Activated naive CD4-positive, alpha-beta T cell treated with anti-CD3 and anti-CD28 coated beads, Interleukin-2, amount 10 ng/mL, durations not matched to agents 7 days and 5 days (primary cell): ENCODE data around the gene DIAPH1.
"Not testable (repeated sequence)": the region's sequence is repeated elsewhere in the genome, so short reads cannot be mapped to it uniquely, and the experiment has no call there.

Source experiments
- CTCF ChIA-PET: fragments of 350-600 bp; sonication (Branson Sonifier 250); formaldehyde crosslinking; loops from one replicate; lab custom pipeline; 2021; ENCODE audit warnings: antibody characterized with exemption; lab: Charles Lee
- DNase-seq: peaks from one replicate; pipeline ENCODE4 v3.0.0-alpha.2; 2020
- H3K27ac Mint-ChIP-seq: one replicate; pipeline ENCODE4 v1.8.0; 2021; ENCODE audit warnings: mild to moderate bottlenecking, moderate library complexity, mixed read lengths
- H3K27me3 Mint-ChIP-seq: one replicate; pipeline ENCODE4 v1.8.0; 2021; ENCODE audit warnings: mild to moderate bottlenecking, mixed read lengths
- H3K36me3 Mint-ChIP-seq: one replicate; pipeline ENCODE4 v1.8.0; 2021; ENCODE audit warnings: mixed read lengths
- H3K4me1 Mint-ChIP-seq: one replicate; pipeline ENCODE4 v1.8.0; 2021; ENCODE audit warnings: mixed read lengths
- H3K4me3 Mint-ChIP-seq: one replicate; pipeline ENCODE4 v1.8.0; 2021; ENCODE audit warnings: mild to moderate bottlenecking, moderate library complexity, mixed read lengths
- H3K9me3 Mint-ChIP-seq: one replicate; pipeline ENCODE4 v1.8.0; 2021; ENCODE audit warnings: mixed read lengths

Gene DIAPH1

GRCh38 chr5:141617128-141617527, 1.7 kb downstream of the DIAPH1 start:
- peak overlapping the region; percentile 96 for H3K27ac Mint-ChIP-seq

GRCh38 chr5:141615991-141616720, 2.6 kb downstream of the DIAPH1 start:
- H3K27me3 Mint-ChIP-seq: no peaks in the 10 kb centered on the region
- peaks cover 62% of the 10 kb centered on the region for H3K4me1 Mint-ChIP-seq
- H3K4me3 Mint-ChIP-seq: peak overlapping the region; percentile 99
- peaks cover 41% of the 10 kb centered on the region for H3K36me3 Mint-ChIP-seq
- DNase-seq: no peak
- peak overlapping the region; percentile 96 for H3K27ac Mint-ChIP-seq
- no peaks in the 10 kb centered on the region for H3K9me3 Mint-ChIP-seq
- CTCF ChIA-PET: interaction anchor here (0.7 to 5.1 kb wide), 8 partner anchors 9 to 345 kb away, joined by 3 to 236 read pairs (median 4); partner anchors contain the start of genes HDAC3 and RELL2

More at GRCh38 chr5:141617128-141617527, 1.7 kb downstream of the DIAPH1 start:
- Mint-ChIP-seq H3K36me3 (peaks cover 44% of the 10 kb centered on the region), H3K4me1 (peaks cover 60% of the 10 kb centered on the region), H3K27me3 (no peaks in the 10 kb centered on the region), H3K4me3 (peak overlapping the region; percentile 99), H3K9me3 (no peaks in the 10 kb centered on the region)
- no peak for DNase-seq
- CTCF ChIA-PET: interaction anchor here (0.7 to 5.1 kb wide), 9 partner anchors 10 to 344 kb away, joined by 3 to 236 read pairs (median 5); partner anchors contain the start of genes HDAC3 and RELL2

GRCh38 chr5:141613344-141613743, 5.5 kb downstream of the DIAPH1 start:
- Mint-ChIP-seq H3K36me3 (peaks cover 54% of the 10 kb centered on the region), H3K4me3 (no peak overlapping the region), H3K9me3 (no peaks in the 10 kb centered on the region), H3K27me3 (no peaks in the 10 kb centered on the region), H3K4me1 (peaks cover 77% of the 10 kb centered on the region), H3K27ac (no peak overlapping the region)
- DNase-seq: no peak
- CTCF ChIA-PET: interaction anchor here (1.3 to 7.4 kb wide), 2 partner anchors 21 to 49 kb away, joined by 6 to 43 read pairs; no protein-coding TSS in a partner anchor

- DNase-seq: no peak
- Mint-ChIP-seq H3K4me3 (no peak overlapping the region), H3K36me3 (peaks cover 53% of the 10 kb centered on the region), H3K27me3 (no peaks in the 10 kb centered on the region), H3K27ac (peak overlapping the region; percentile 77), H3K4me1 (peaks cover 88% of the 10 kb centered on the region), H3K9me3 (no peaks in the 10 kb centered on the region)
- CTCF ChIA-PET: interaction anchor here (7.4 kb wide), 1 partner anchor 18 kb away, joined by 43 read pairs; no protein-coding TSS in a partner anchor
These were observed 7.5 kb downstream of the DIAPH1 start for GRCh38 chr5:141611289-141611688.

GRCh38 chr5:141609921-141610320, 8.9 kb downstream of the DIAPH1 start:
- H3K36me3 Mint-ChIP-seq: peaks cover 48% of the 10 kb centered on the region
- peak overlapping the region; percentile 77 for H3K27ac Mint-ChIP-seq
- H3K4me3 Mint-ChIP-seq, DNase-seq, H3K27me3 Mint-ChIP-seq, H3K9me3 Mint-ChIP-seq: not testable (repeated sequence)
- CTCF ChIA-PET: interaction anchor here (2.3 to 7.4 kb wide), 4 partner anchors 7 to 26 kb away, joined by 5 to 43 read pairs (median 28); partner anchors contain the start of genes DIAPH1, HDAC3 and RELL2
- peaks cover 89% of the 10 kb centered on the region for H3K4me1 Mint-ChIP-seq

- Mint-ChIP-seq H3K27me3 (no peaks in the 10 kb centered on the region), H3K4me1 (peaks cover 89% of the 10 kb centered on the region), H3K27ac (peak overlapping the region; percentile 86), H3K9me3 (no peaks in the 10 kb centered on the region), H3K4me3 (no peak overlapping the region), H3K36me3 (peaks cover 48% of the 10 kb centered on the region)
- CTCF ChIA-PET: interaction anchor here (2.3 to 7.4 kb wide), 4 partner anchors 8 to 27 kb away, joined by 5 to 43 read pairs (median 28); partner anchors contain the start of genes DIAPH1, HDAC3 and RELL2
- DNase-seq: no peak
These were observed 9.8 kb downstream of the DIAPH1 start for GRCh38 chr5:141609044-141609443.

- DNase-seq: no peak
- Mint-ChIP-seq H3K4me1 (peaks cover 90% of the 10 kb centered on the region), H3K27ac (peak overlapping the region; percentile 86), H3K27me3 (no peaks in the 10 kb centered on the region), H3K36me3 (peaks cover 51% of the 10 kb centered on the region), H3K9me3 (no peaks in the 10 kb centered on the region), H3K4me3 (no peak overlapping the region)
- CTCF ChIA-PET: interaction anchor here (2.3 to 7.4 kb wide), 4 partner anchors 8 to 27 kb away, joined by 5 to 43 read pairs (median 28); partner anchors contain the start of genes DIAPH1, HDAC3 and RELL2
These were observed 10.2 kb downstream of the DIAPH1 start for GRCh38 chr5:141608557-141608956.

GRCh38 chr5:141608046-141608445, 10.8 kb downstream of the DIAPH1 start:
- Mint-ChIP-seq H3K27ac (peak overlapping the region; percentile 94), H3K9me3 (no peaks in the 10 kb centered on the region), H3K27me3 (no peaks in the 10 kb centered on the region), H3K4me1 (peaks cover 89% of the 10 kb centered on the region), H3K4me3 (no peak overlapping the region), H3K36me3 (peaks cover 48% of the 10 kb centered on the region)
- CTCF ChIA-PET: interaction anchor here (2.3 to 7.4 kb wide), 4 partner anchors 9 to 28 kb away, joined by 5 to 43 read pairs (median 28); partner anchors contain the start of genes DIAPH1, HDAC3 and RELL2
- DNase-seq: no peak

- peaks cover 90% of the 10 kb centered on the region for H3K4me1 Mint-ChIP-seq
- CTCF ChIA-PET: interaction anchor here (1.2 to 4.8 kb wide), 5 partner anchors 9 to 17 kb away, joined by 3 to 34 read pairs (median 7); partner anchors contain the start of gene DIAPH1
- peaks cover 46% of the 10 kb centered on the region for H3K36me3 Mint-ChIP-seq
- H3K9me3 Mint-ChIP-seq: no peaks in the 10 kb centered on the region
- peak overlapping the region; percentile 94 for H3K27ac Mint-ChIP-seq
- peak overlapping the region; percentile 59 for H3K4me3 Mint-ChIP-seq
- H3K27me3 Mint-ChIP-seq: no peaks in the 10 kb centered on the region
- peak; percentile 82 for DNase-seq
These were observed 13.1 kb downstream of the DIAPH1 start for GRCh38 chr5:141605523-141606277.

- CTCF ChIA-PET: interaction anchor here (0.8 to 3.7 kb wide), 5 partner anchors 11 to 40 kb away, joined by 3 to 30 read pairs (median 13); partner anchors contain the start of gene DIAPH1
- H3K4me3 Mint-ChIP-seq: peak overlapping the region; percentile 70
- no peaks in the 10 kb centered on the region for H3K9me3 Mint-ChIP-seq
- DNase-seq: peak; percentile 35
- H3K27ac Mint-ChIP-seq: peak overlapping the region; percentile 94
- H3K4me1 Mint-ChIP-seq: peaks cover 93% of the 10 kb centered on the region
- H3K27me3 Mint-ChIP-seq: no peaks in the 10 kb centered on the region
- H3K36me3 Mint-ChIP-seq: peaks cover 47% of the 10 kb centered on the region
These were observed 14.7 kb downstream of the DIAPH1 start for GRCh38 chr5:141603923-141604717.

GRCh38 chr5:141602606-141603005, 16.2 kb downstream of the DIAPH1 start:
- H3K4me3 Mint-ChIP-seq: no peak overlapping the region
- H3K27ac Mint-ChIP-seq: peak overlapping the region; percentile 84
- H3K4me1 Mint-ChIP-seq: peaks cover 92% of the 10 kb centered on the region
- peaks cover 37% of the 10 kb centered on the region for H3K36me3 Mint-ChIP-seq
- no peaks in the 10 kb centered on the region for H3K9me3 Mint-ChIP-seq
- no peaks in the 10 kb centered on the region for H3K27me3 Mint-ChIP-seq
- DNase-seq: no peak
- CTCF ChIA-PET: interaction anchor here (1.0 to 3.7 kb wide), 6 partner anchors 9 to 34 kb away, joined by 4 to 30 read pairs (median 10); partner anchors contain the start of genes DIAPH1, HDAC3 and RELL2

GRCh38 chr5:141598391-141599345, 20.1 kb downstream of the DIAPH1 start:
- no peak for DNase-seq
- H3K4me3 Mint-ChIP-seq: no peak overlapping the region
- CTCF ChIA-PET: interaction anchor here (0.6 to 4.5 kb wide), 6 partner anchors 11 to 39 kb away, joined by 3 to 32 read pairs (median 6); partner anchors contain the start of genes DIAPH1, HDAC3 and RELL2
- H3K4me1 Mint-ChIP-seq: peaks cover 80% of the 10 kb centered on the region
- H3K9me3 Mint-ChIP-seq: no peaks in the 10 kb centered on the region
- H3K36me3 Mint-ChIP-seq: peaks cover 29% of the 10 kb centered on the region
- peak overlapping the region; percentile 76 for H3K27ac Mint-ChIP-seq
- H3K27me3 Mint-ChIP-seq: no peaks in the 10 kb centered on the region
